Measurements from ENCODE around the gene REXO1.

The REXO1 gene

GRCh38 chr19:1854542-1855039 is 6.3 kb upstream of the REXO1 start:
- ChIA-PET CTCF (interaction anchor here (1.3 to 3.3 kb wide), 2 partner anchors 10 to 17 kb away, joined by 4 to 13 read pairs; no protein-coding TSS in a partner anchor), POLR2A (interaction anchor here (0.6 kb wide), 1 partner anchor 12 kb away, joined by 5 read pairs; no protein-coding TSS in a partner anchor)
- Histone ChIP-seq H3K4me3 (ENCODE audit: low read depth, low read length) (no peak overlapping the region), H3K9me3 (ENCODE audit: control insufficient read depth, insufficient read depth, low read depth, low read length) (no peaks in the 10 kb centered on the region), H3K27ac (ENCODE audit: extremely low read depth, low read depth, low read length) (peak overlapping the region; percentile 46; the same call in 1 of the 2 replicates), H3K36me3 (ENCODE audit: control insufficient read depth in 2 of 2, insufficient read depth in 1 of 2, low read length in 2 of 2) (no peaks in the 10 kb centered on the region), H3K4me1 (ENCODE audit: control insufficient read depth, insufficient read depth, low read length) (peaks cover 11% of the 10 kb centered on the region)
- TF ChIP-seq ZNF549 (tag by site-specific recombination; IDR thresholded peaks at IDR 0.05) (no peak), SP2 (tag by site-specific recombination; IDR thresholded peaks at IDR 0.05) (0 out of 2 replicates have a peak, but pooled peaks have one; percentile 5)

- H3K4me3 ChIP-seq (ENCODE audit: low read depth, low read length): no peak overlapping the region
- ChIA-PET CTCF (interaction anchor here (0.7 to 3.3 kb wide), 5 partner anchors 13 to 219 kb away, joined by 3 to 13 read pairs (median 4); no protein-coding TSS in a partner anchor), POLR2A (no interaction called here)
- peaks cover 7% of the 10 kb centered on the region; the same call in 1 of the 2 replicates for H3K4me1 ChIP-seq (ENCODE audit: control insufficient read depth, insufficient read depth, low read length)
- H3K36me3 ChIP-seq (ENCODE audit: control insufficient read depth in 2 of 2, insufficient read depth in 1 of 2, low read length in 2 of 2): no peaks in the 10 kb centered on the region
- TF ChIP-seq KLF8 (tag by site-specific recombination; IDR thresholded peaks at IDR 0.05) (peak; percentile 24; the same call in 1 of the 2 replicates), GLIS1 (tag by site-specific recombination; IDR thresholded peaks at IDR 0.05) (peak; percentile 20; the same call in 1 of the 2 replicates), GLIS2 (tag by site-specific recombination; IDR thresholded peaks at IDR 0.05) (peak; percentile 48; the same call in 1 of the 2 replicates), PATZ1 (tag by site-specific recombination; IDR thresholded peaks at IDR 0.05) (peak; percentile 13; the same call in 1 of the 2 replicates), ZNF18 (tag by site-specific recombination; IDR thresholded peaks at IDR 0.05) (no peak)
- no peak overlapping the region for H3K27ac ChIP-seq (ENCODE audit: extremely low read depth, low read depth, low read length)
- H3K9me3 ChIP-seq (ENCODE audit: control insufficient read depth, insufficient read depth, low read depth, low read length): no peaks in the 10 kb centered on the region
Observed at GRCh38 chr19:1854039-1854541, 5.8 kb upstream of the REXO1 start.

GRCh38 chr19:1853295-1854038 is 5.2 kb upstream of the REXO1 start:
- ChIA-PET POLR2A (no interaction called here), CTCF (interaction anchor here (0.6 to 3.3 kb wide), 9 partner anchors 12 to 384 kb away, joined by 3 to 13 read pairs (median 4); no protein-coding TSS in a partner anchor)
- no peaks in the 10 kb centered on the region for H3K36me3 ChIP-seq (ENCODE audit: control insufficient read depth in 2 of 2, insufficient read depth in 1 of 2, low read length in 2 of 2)
- no peaks in the 10 kb centered on the region for H3K9me3 ChIP-seq (ENCODE audit: control insufficient read depth, insufficient read depth, low read depth, low read length)
- H3K4me3 ChIP-seq (ENCODE audit: low read depth, low read length): no peak overlapping the region
- no peak overlapping the region for H3K27ac ChIP-seq (ENCODE audit: extremely low read depth, low read depth, low read length)
- H3K4me1 ChIP-seq (ENCODE audit: control insufficient read depth, insufficient read depth, low read length): peaks cover 3% of the 10 kb centered on the region; the same call in 1 of the 2 replicates
- TF ChIP-seq ZNF416 (tag by site-specific recombination; IDR thresholded peaks at IDR 0.05) (no peak), ZNF610 (tag by site-specific recombination; IDR thresholded peaks at IDR 0.05; ENCODE audit: borderline replicate concordance) (peak; percentile 42; the same call in 1 of the 2 replicates), PATZ1 (tag by site-specific recombination; IDR thresholded peaks at IDR 0.05) (peak; percentile 36), ZSCAN5A (tag by site-specific recombination; IDR thresholded peaks at IDR 0.05) (no peak), ZNF510 (tag by site-specific recombination; IDR thresholded peaks at IDR 0.05; ENCODE audit: insufficient replicate concordance) (no peak), ZNF16 (tag by site-specific recombination; IDR thresholded peaks at IDR 0.05; ENCODE audit: low read depth) (no peak), GFI1B (tag by site-specific recombination; IDR thresholded peaks at IDR 0.05) (no peak), ZNF248 (tag by site-specific recombination; IDR thresholded peaks at IDR 0.05) (no peak), YY2 (tag by site-specific recombination; IDR thresholded peaks at IDR 0.05) (no peak), ZNF148 (tag by site-specific recombination; IDR thresholded peaks at IDR 0.05; ENCODE audit: borderline replicate concordance) (no peak)

All from HEK293 (cell line).